Stomach (tissue), 9 donors: ENCODE measurements around the gene TPCN2. TPM values are rescaled to one million over a fixed set of nuclear protein-coding genes. Genes with fewer than 3 reads are reported as not detected.

Experiments used
- DNase-seq, 2 donors: peaks; one replicate each; pipeline versions ENCODE4 v3.0.0 to v3.0.0-alpha.2; 2013 to 2019
- H3K27ac ChIP-seq, 5 donors: fragments of 200-600 bp in 4 of 5; sonication (generic) in 4 of 5; one replicate each; pipeline ENCODE4 v1.5.1; 2013 to 2019; ENCODE audit warnings: mild to moderate bottlenecking in 1 of 5, moderate library complexity in 1 of 5
- H3K27me3 ChIP-seq, 3 donors: fragments of 200-600 bp; sonication (generic); one replicate each; pipeline ENCODE4 v1.5.1; 2017 to 2019; ENCODE audit warnings: mixed run types in 1 of 3
- H3K36me3 ChIP-seq, 4 donors: fragments of 200-600 bp; sonication (generic); 1 replicate in 3 of 4; 2 replicates in 1 of 4; pipeline ENCODE4 v1.5.1; 2016 to 2019
- H3K4me1 ChIP-seq, 4 donors: fragments of 200-600 bp; sonication (generic); one replicate each; pipeline ENCODE4 v1.5.1; 2016 to 2019
- H3K4me3 ChIP-seq, 4 donors: fragments of 200-600 bp; sonication (generic) in 3 of 4; one replicate each; pipeline ENCODE4 v1.5.1; 2016 to 2019; ENCODE audit warnings: mild to moderate bottlenecking in 1 of 4
- H3K9me3 ChIP-seq, 4 donors: fragments of 200-600 bp; sonication (generic); one replicate each; pipeline ENCODE4 v1.5.1; 2016 to 2019
- EP300 ChIP-seq: sonication (generic); formaldehyde crosslinking; IDR thresholded peaks from one replicate; pipeline ENCODE4 v1.6.1; 2017; ENCODE audit warnings: antibody characterized with exemption
- POLR2A ChIP-seq, 4 donors: fragments of 450-650 bp; IDR thresholded peaks; one replicate each; pipeline ENCODE4 v1.6.1; 2016; ENCODE audit warnings: antibody characterized with exemption in 4 of 4, control low read depth in 2 of 4, mild to moderate bottlenecking in 1 of 4, moderate library complexity in 1 of 4
- POLR2AphosphoS5 ChIP-seq, 3 donors: sonication (generic); formaldehyde crosslinking; IDR thresholded peaks; one replicate each; pipeline ENCODE4 v1.6.1; 2016; ENCODE audit warnings: antibody characterized with exemption in 3 of 3
- WGBS, 5 donors: extraction: QIAGEN DNeasy Blood & Tissue Kit in 3 of 5; methylation state at CpG; one replicate each; pipeline versions ENCODE4 v1.1.5 to v1.1.7; 2013 to 2018; 5-methylcytosine and 5-hydroxymethylcytosine counted together
- intact Hi-C: fragments of 100-400 bp; cut with DNase I; formaldehyde crosslinking; loops from one replicate; pipeline ENCODE4 v1.15.1; 2023; ENCODE audit warnings: low total_unique reads
- polyA plus RNA-seq, 3 donors: library from polyadenylated mRNA; stranded (reverse); fragments of 200-250 nt; gene quantifications; one replicate each; pipeline ENCODE4 v1.2.3, GENCODE V29; 2013
- total RNA-seq, 5 donors: library from RNA; depleted of rRNA; stranded (reverse); fragments of >200 nt; gene quantifications; one replicate each; pipeline versions ENCODE4 v1.1.0 to v1.2.3, GENCODE V29; 2014 to 2016
- TF ChIP-seq, protein P1 (sequence below), 7 experiments: fragments of 450-650 bp in 4 of 7; fragments of 200-600 bp in 3 of 7; sonication (generic) in 3 of 7; IDR thresholded peaks; one replicate each; pipeline ENCODE4 v1.5.1; 2016 to 2019; ENCODE audit warnings: antibody characterized with exemption in 7 of 7, control low read depth in 2 of 7, mild to moderate bottlenecking in 1 of 7
- donor health status: healthy with polysubstance abuse.
- donor health status: Bipolar disorder and iron deficiency.
- donor health status: healthy.

TPCN2 gene
- total and polyA plus RNA-seq, 8 donors: 6.4 to 66.1 (median 27.2) TPM

DNA sequence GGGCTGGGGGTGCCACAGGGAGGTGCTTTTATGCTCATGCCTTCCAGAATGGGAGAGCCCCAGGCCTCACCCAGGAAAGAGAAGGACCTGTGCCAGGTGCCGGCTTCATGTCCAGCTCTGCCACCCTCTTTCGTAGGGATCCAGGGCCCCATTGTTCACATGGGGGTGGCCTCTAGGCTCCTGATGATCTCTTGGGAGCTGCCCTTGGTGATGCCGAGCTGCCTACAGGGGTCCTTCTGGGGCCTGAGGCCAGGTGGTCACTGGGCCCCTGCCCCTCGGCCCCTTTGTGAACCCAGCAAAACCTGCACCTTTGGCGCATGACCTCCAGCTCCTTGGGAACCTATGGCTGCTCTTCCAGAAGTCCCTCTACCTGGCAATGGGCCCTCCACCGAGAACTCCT lies 65.6 kb downstream of the TPCN2 start:
- no peaks in the 10 kb centered on the region for H3K36me3 ChIP-seq
- H3K9me3 ChIP-seq: peaks cover 0 to 6% (median 4%) of the 10 kb centered on the region in 4 donors
- WGBS, 5 donors: 54 to 81% (median 65%) methylated on average over 5 to 6 of the region's 6 CpGs
- H3K4me1 ChIP-seq: peaks cover 7 to 28% (median 27%) of the 10 kb centered on the region in 4 donors
- H3K4me3 ChIP-seq: no peak overlapping the region
- peak overlapping the region; percentile 82 to 88 (median 85) for H3K27ac ChIP-seq
- intact Hi-C loops: no loop called here
- no peak for DNase-seq
- TF ChIP-seq EP300 (no peak), POLR2A (IDR thresholded peaks at IDR 0.05) (no peak), POLR2AphosphoS5 (IDR thresholded peaks at IDR 0.05) (no peak)
- TF ChIP-seq, protein P1, sequence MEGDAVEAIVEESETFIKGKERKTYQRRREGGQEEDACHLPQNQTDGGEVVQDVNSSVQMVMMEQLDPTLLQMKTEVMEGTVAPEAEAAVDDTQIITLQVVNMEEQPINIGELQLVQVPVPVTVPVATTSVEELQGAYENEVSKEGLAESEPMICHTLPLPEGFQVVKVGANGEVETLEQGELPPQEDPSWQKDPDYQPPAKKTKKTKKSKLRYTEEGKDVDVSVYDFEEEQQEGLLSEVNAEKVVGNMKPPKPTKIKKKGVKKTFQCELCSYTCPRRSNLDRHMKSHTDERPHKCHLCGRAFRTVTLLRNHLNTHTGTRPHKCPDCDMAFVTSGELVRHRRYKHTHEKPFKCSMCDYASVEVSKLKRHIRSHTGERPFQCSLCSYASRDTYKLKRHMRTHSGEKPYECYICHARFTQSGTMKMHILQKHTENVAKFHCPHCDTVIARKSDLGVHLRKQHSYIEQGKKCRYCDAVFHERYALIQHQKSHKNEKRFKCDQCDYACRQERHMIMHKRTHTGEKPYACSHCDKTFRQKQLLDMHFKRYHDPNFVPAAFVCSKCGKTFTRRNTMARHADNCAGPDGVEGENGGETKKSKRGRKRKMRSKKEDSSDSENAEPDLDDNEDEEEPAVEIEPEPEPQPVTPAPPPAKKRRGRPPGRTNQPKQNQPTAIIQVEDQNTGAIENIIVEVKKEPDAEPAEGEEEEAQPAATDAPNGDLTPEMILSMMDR (IDR thresholded peaks at IDR 0.05): no peak
- no peaks in the 10 kb centered on the region for H3K27me3 ChIP-seq

- Histone ChIP-seq H3K4me1 (peaks cover 7 to 28% (median 27%) of the 10 kb centered on the region in 4 donors), H3K36me3 (no peaks in the 10 kb centered on the region), H3K4me3 (no peak overlapping the region), H3K27ac (peak overlapping the region; percentile 82 to 88 (median 85)), H3K27me3 (no peaks in the 10 kb centered on the region), H3K9me3 (peaks cover 0 to 7% (median 5%) of the 10 kb centered on the region in 4 donors)
- 28 to 71% (median 44%) methylated on average over 20 to 21 of the region's 21 CpGs for WGBS, 5 donors
- DNase-seq: peak in 1 of 2 donors; percentile 80
- intact Hi-C loops: no loop called here
- TF ChIP-seq POLR2A (IDR thresholded peaks at IDR 0.05) (no peak), POLR2AphosphoS5 (IDR thresholded peaks at IDR 0.05) (peak in 2 of 3 donors; percentile 56 to 60), EP300 (no peak)
- TF ChIP-seq, protein P1 (IDR thresholded peaks at IDR 0.05): no peak
These were observed 66.2 kb downstream of the TPCN2 start for GRCh38 chr11:69114811-69115523.

DNA sequence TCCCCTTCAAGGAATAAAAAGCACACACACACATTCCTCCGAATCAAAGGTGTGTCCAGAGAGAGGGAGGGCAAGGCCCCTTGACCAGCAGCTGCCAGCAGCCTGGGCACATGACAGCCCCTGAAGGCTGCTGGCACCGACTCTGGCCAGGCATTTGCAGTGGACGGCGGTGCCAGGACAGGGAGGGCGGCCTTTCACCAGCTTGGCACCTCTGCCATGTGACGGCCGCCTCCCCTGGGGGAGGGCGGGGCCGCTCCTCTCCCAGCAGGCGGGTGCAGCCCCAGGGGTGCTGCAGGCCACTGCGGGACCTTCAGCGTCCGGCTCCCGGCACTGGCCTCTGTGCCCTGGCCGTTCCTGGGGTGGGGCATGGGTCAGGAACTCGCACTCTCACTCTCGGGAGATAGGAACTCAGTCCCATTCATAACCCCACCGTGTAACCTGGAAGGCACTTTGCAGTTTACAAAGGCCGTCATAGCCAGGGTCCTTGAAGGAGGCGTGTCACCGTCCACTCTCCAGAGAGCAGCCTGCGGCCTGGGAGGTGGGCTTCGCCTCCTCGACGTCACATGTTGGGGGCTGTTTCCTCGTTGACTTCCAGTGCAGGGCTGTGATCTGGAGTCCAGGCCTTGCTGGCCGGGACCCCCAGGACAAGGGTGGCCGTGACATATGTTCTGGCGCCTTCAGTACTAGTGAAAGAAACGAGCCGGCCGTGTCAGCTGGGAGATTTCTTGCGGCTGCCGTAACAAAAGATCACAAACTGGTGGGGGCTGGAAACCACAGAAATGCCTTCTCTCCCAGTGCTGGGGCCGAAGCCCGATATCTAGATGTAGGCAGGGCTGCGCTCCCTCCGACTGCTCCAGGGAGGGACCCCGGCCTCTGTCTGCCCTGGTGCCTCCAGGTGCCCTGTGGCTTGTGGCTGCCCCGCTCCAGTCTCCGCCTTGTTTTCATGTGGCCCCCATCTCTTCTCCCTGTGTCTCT lies 67.1 kb downstream of the TPCN2 start:
- intact Hi-C loops: no loop called here
- peak overlapping the region; percentile 82 to 88 (median 85) for H3K27ac ChIP-seq
- TF ChIP-seq EP300 (no peak), POLR2A (IDR thresholded peaks at IDR 0.05) (no peak), POLR2AphosphoS5 (IDR thresholded peaks at IDR 0.05) (peak; percentile 44 to 82 (median 78))
- TF ChIP-seq, protein P1 (IDR thresholded peaks at IDR 0.05): no peak
- peaks cover 0 to 7% (median 5%) of the 10 kb centered on the region in 4 donors for H3K9me3 ChIP-seq
- no peaks in the 10 kb centered on the region for H3K27me3 ChIP-seq
- no peaks in the 10 kb centered on the region for H3K36me3 ChIP-seq
- H3K4me1 ChIP-seq: peaks cover 7 to 28% (median 27%) of the 10 kb centered on the region in 4 donors
- 40 to 68% (median 48%) methylated on average over 36 to 41 of the region's 41 CpGs for WGBS, 5 donors
- peak; percentile 64 to 95 for DNase-seq
- H3K4me3 ChIP-seq: no peak overlapping the region

GRCh38 chr11:69116671-69117070 lies 67.9 kb downstream of the TPCN2 start:
- H3K27ac ChIP-seq: peak overlapping the region in 4 of 5 donors; percentile 82 to 85 (median 84)
- no peaks in the 10 kb centered on the region for H3K27me3 ChIP-seq
- intact Hi-C loops: no loop called here
- WGBS, 5 donors: 93 to 98% (median 94%) methylated on average over 10 of the region's 10 CpGs
- no peak for DNase-seq
- no peaks in the 10 kb centered on the region for H3K36me3 ChIP-seq
- TF ChIP-seq, protein P1 (IDR thresholded peaks at IDR 0.05): no peak
- TF ChIP-seq POLR2AphosphoS5 (IDR thresholded peaks at IDR 0.05) (no peak), EP300 (no peak), POLR2A (IDR thresholded peaks at IDR 0.05) (no peak)
- peaks cover 9 to 36% (median 29%) of the 10 kb centered on the region in 4 donors for H3K4me1 ChIP-seq
- H3K4me3 ChIP-seq: no peak overlapping the region
- H3K9me3 ChIP-seq: peaks cover 0 to 7% (median 5%) of the 10 kb centered on the region in 4 donors
